Central memory CD4-positive, alpha-beta T cell (primary cell): ENCODE data around the gene SGMS2.
"Not testable (repeated sequence)": the region's sequence is repeated elsewhere in the genome, so short reads cannot be mapped to it uniquely, and the experiment has no call there.

Source experiments
- DNase-seq: peaks from one replicate; pipeline ENCODE4 v3.0.0; 2022

The SGMS2 gene

GRCh38 chr4:107870916-107871786, 46.4 kb downstream of the SGMS2 start:
- no peak for DNase-seq

- no peak for DNase-seq
These were observed 49.3 kb downstream of the SGMS2 start for GRCh38 chr4:107874024-107874423.

- no peak for DNase-seq
These were observed 51.4 kb downstream of the SGMS2 start for GRCh38 chr4:107876099-107876498.

GRCh38 chr4:107877361-107877760, 52.6 kb downstream of the SGMS2 start:
- DNase-seq, result no peak

GRCh38 chr4:107885865-107886264, 61.1 kb downstream of the SGMS2 start:
- DNase-seq, result no peak

- DNase-seq, result no peak
These were observed 63.5 kb downstream of the SGMS2 start for GRCh38 chr4:107888237-107888636.

- no peak for DNase-seq
These were observed 66.0 kb downstream of the SGMS2 start for GRCh38 chr4:107890779-107891178.

- DNase-seq, result no peak
These were observed 66.6 kb downstream of the SGMS2 start for GRCh38 chr4:107891299-107891698.

- no peak for DNase-seq
These were observed 68.7 kb downstream of the SGMS2 start for GRCh38 chr4:107893171-107894137.

GRCh38 chr4:107894138-107894603, 69.4 kb downstream of the SGMS2 start:
- no peak for DNase-seq

GRCh38 chr4:107896158-107896645, 71.5 kb downstream of the SGMS2 start:
- no peak for DNase-seq

- no peak for DNase-seq
These were observed 71.9 kb downstream of the SGMS2 start for GRCh38 chr4:107896646-107897045.

- DNase-seq, result no peak
These were observed 73.1 kb downstream of the SGMS2 start for GRCh38 chr4:107897823-107898222.

GRCh38 chr4:107900067-107900466, 75.3 kb downstream of the SGMS2 start:
- no peak for DNase-seq

- DNase-seq, result no peak
These were observed 75.8 kb downstream of the SGMS2 start for GRCh38 chr4:107900508-107900907.

GRCh38 chr4:107901213-107901934, 76.6 kb downstream of the SGMS2 start:
- DNase-seq, result no peak

GRCh38 chr4:107902715-107903114, 78.0 kb downstream of the SGMS2 start:
- no peak for DNase-seq

GRCh38 chr4:107905082-107905481, 80.3 kb downstream of the SGMS2 start:
- not testable (repeated sequence) for DNase-seq

- DNase-seq, result no peak
These were observed 81.8 kb downstream of the SGMS2 start for GRCh38 chr4:107906458-107907100.

GRCh38 chr4:107908377-107908776, 83.6 kb downstream of the SGMS2 start:
- no peak for DNase-seq

GRCh38 chr4:107913283-107913899, 88.7 kb downstream of the SGMS2 start:
- peak; percentile 56 for DNase-seq

GRCh38 chr4:107915220-107915619, 90.5 kb downstream of the SGMS2 start:
- DNase-seq, result no peak
